H1 (cell line): ENCODE results near the gene SMG9. TPM values are rescaled to one million over a fixed set of nuclear protein-coding genes. Genes with fewer than 3 reads are reported as not detected.

Experiments used
- CTCF ChIA-PET: fragments of 300-600 bp; sonication (Branson Sonifier 250); formaldehyde crosslinking; loops from one replicate; lab custom pipeline; 2021; ENCODE audit not compliant: partially characterized antibody; lab: Charles Lee
- POLR2A ChIA-PET: fragments of 300-600 bp; sonication (Branson Sonifier 250); formaldehyde crosslinking; loops from one replicate; lab custom pipeline; 2021; ENCODE audit warnings: inconsistent platforms; ENCODE audit not compliant: partially characterized antibody; lab: Charles Lee
- DNase-seq, 2 experiments: peaks; one replicate each; pipeline versions ENCODE4 v3.0.0 to v3.0.0-alpha.2; 2010 to 2022; ENCODE audit warnings: low spot score in 2 of 2, low read depth in 1 of 2, mixed read lengths in 1 of 2
- FAIRE-seq: peaks from 2 replicates; lab custom pipeline; 2011; peaks lifted over from hg19 to GRCh38; lab: Jason Lieb, UNC
- H2AFZ ChIP-seq: 2 replicates; pipeline ENCODE4 v1.8.1; 2012; ENCODE audit warnings: low read length, inconsistent platforms
- H2AK5ac ChIP-seq: 2 replicates; pipeline ENCODE4 v1.6.1; 2013; ENCODE audit warnings: low read depth, low read length
- H2BK120ac ChIP-seq: replicated peaks from 2 replicates; pipeline ENCODE3; 2013; ENCODE audit warnings: low read depth, low read length, inconsistent platforms
- H2BK12ac ChIP-seq: 2 replicates; pipeline ENCODE4 v1.6.1; 2013; ENCODE audit warnings: low read depth, low read length
- H2BK15ac ChIP-seq: 2 replicates; pipeline ENCODE4 v1.6.1; 2013; ENCODE audit warnings: low read length
- H2BK20ac ChIP-seq: 2 replicates; pipeline ENCODE4 v1.6.1; 2013; ENCODE audit warnings: low read length
- H2BK5ac ChIP-seq: 2 replicates; pipeline ENCODE4 v1.6.1; 2013; ENCODE audit warnings: low read depth, low read length
- H3K14ac ChIP-seq: 2 replicates; pipeline ENCODE4 v1.6.1; 2013; ENCODE audit warnings: inconsistent platforms; ENCODE audit not compliant: insufficient read length
- H3K18ac ChIP-seq: 2 replicates; pipeline ENCODE4 v1.6.1; 2013; ENCODE audit warnings: low read length; ENCODE audit errors: extremely low read depth
- H3K23ac ChIP-seq: 2 replicates; pipeline ENCODE4 v1.6.1; 2013; ENCODE audit warnings: inconsistent platforms; ENCODE audit not compliant: insufficient read length
- H3K23me2 ChIP-seq: 2 replicates; pipeline ENCODE4 v1.6.1; 2013; ENCODE audit warnings: low read depth, low read length
- H3K27ac ChIP-seq: 2 replicates; pipeline ENCODE4 v1.6.1; 2011; ENCODE audit warnings: low read depth, low read length, inconsistent platforms
- H3K27me3 ChIP-seq, 4 experiments: replicated peaks in 1 of 4; 1 replicate in 1 of 4; 2 replicates in 3 of 4; pipeline versions ENCODE4 v1.6.1 to v1.8.1; 2011 to 2013; ENCODE audit warnings: low read length in 3 of 4, mild to moderate bottlenecking in 3 of 4, inconsistent platforms in 2 of 4, mixed read lengths in 2 of 4, moderate library complexity in 1 of 4; ENCODE audit not compliant: control insufficient read depth in 3 of 4, insufficient read depth in 3 of 4; ENCODE audit errors: extremely low read depth in 1 of 4
- H3K36me3 ChIP-seq, 4 experiments: 2 replicates each; pipeline versions ENCODE4 v1.6.1 to v1.8.1; 2011 to 2013; ENCODE audit warnings: mild to moderate bottlenecking in 4 of 4, low read length in 3 of 4, moderate library complexity in 2 of 4, control low read depth in 1 of 4, inconsistent platforms in 1 of 4; ENCODE audit not compliant: insufficient read depth in 4 of 4, control insufficient read depth in 2 of 4
- H3K4ac ChIP-seq: replicated peaks from 2 replicates; pipeline ENCODE3; 2013; ENCODE audit warnings: low read length, low read depth, mixed read lengths, inconsistent platforms; ENCODE audit not compliant: insufficient read length
- H3K4me1 ChIP-seq, 4 experiments: replicated peaks in 1 of 4; 1 replicate in 1 of 4; 2 replicates in 3 of 4; pipeline versions ENCODE4 v1.6.1 to v1.8.1; 2011 to 2013; ENCODE audit warnings: low read length in 3 of 4, inconsistent platforms in 2 of 4, mixed read lengths in 1 of 4; ENCODE audit not compliant: insufficient read depth in 4 of 4, control insufficient read depth in 3 of 4
- H3K4me2 ChIP-seq, 2 experiments: 2 replicates each; pipeline versions ENCODE4 v1.6.1 to v1.8.1; 2011 to 2013; ENCODE audit warnings: low read depth in 2 of 2, low read length in 2 of 2, control low read depth in 1 of 2, inconsistent platforms in 1 of 2, mild to moderate bottlenecking in 1 of 2; ENCODE audit not compliant: insufficient read depth in 1 of 2
- H3K4me3 ChIP-seq, 4 experiments: fragments of 200-600, 300-600 bp in 1 of 4; sonication (generic), shearing (Covaris generic), sonication (Bioruptor Twin) in 1 of 4; 2 replicates each; pipeline versions ENCODE4 v1.5.1 to v1.8.1; 2011 to 2016; ENCODE audit warnings: low read length in 4 of 4, low read depth in 3 of 4, control low read depth in 2 of 4, inconsistent platforms in 2 of 4, mild to moderate bottlenecking in 2 of 4, mixed read lengths in 1 of 4, moderate library complexity in 1 of 4; ENCODE audit not compliant: insufficient read depth in 2 of 4; ENCODE audit errors: extremely low read depth in 1 of 4
- H3K56ac ChIP-seq: replicated peaks from 2 replicates; pipeline ENCODE3; 2013; ENCODE audit warnings: low read depth, mild to moderate bottlenecking, mixed read lengths, low read length, inconsistent platforms; ENCODE audit not compliant: insufficient read length
- H3K79me1 ChIP-seq: 2 replicates; pipeline ENCODE4 v1.6.1; 2013; ENCODE audit warnings: low read depth, low read length, control low read depth
- H3K79me2 ChIP-seq, 2 experiments: 2 replicates each; pipeline versions ENCODE4 v1.6.1 to v1.8.1; 2012 to 2013; ENCODE audit warnings: low read length in 2 of 2, mild to moderate bottlenecking in 2 of 2, inconsistent platforms in 1 of 2; ENCODE audit not compliant: insufficient read depth in 2 of 2, control insufficient read depth in 1 of 2
- H3K9ac ChIP-seq, 4 experiments: replicated peaks in 1 of 4; 1 replicate in 1 of 4; 2 replicates in 3 of 4; pipeline versions ENCODE4 v1.6.1 to v1.8.1; 2011 to 2013; ENCODE audit warnings: low read depth in 3 of 4, low read length in 3 of 4, control low read depth in 2 of 4, mild to moderate bottlenecking in 2 of 4, moderate library complexity in 2 of 4, inconsistent platforms in 1 of 4; ENCODE audit errors: extremely low read depth in 1 of 4
- H3K9me3 ChIP-seq, 2 experiments: 2 replicates each; pipeline versions ENCODE4 v1.6.1 to v1.8.1; 2012 to 2013; ENCODE audit warnings: mild to moderate bottlenecking in 2 of 2, moderate library complexity in 2 of 2, control low read depth in 1 of 2, inconsistent platforms in 1 of 2, low read depth in 1 of 2, low read length in 1 of 2, mixed read lengths in 1 of 2; ENCODE audit not compliant: insufficient read depth in 2 of 2
- H4K20me1 ChIP-seq, 2 experiments: replicated peaks in 1 of 2; 2 replicates each; pipeline versions ENCODE3 to v1.8.1; 2011 to 2013; ENCODE audit warnings: inconsistent platforms in 2 of 2, low read length in 2 of 2, mild to moderate bottlenecking in 1 of 2; ENCODE audit not compliant: insufficient read depth in 2 of 2, control insufficient read depth in 1 of 2
- H4K5ac ChIP-seq: 2 replicates; pipeline ENCODE4 v1.6.1; 2013; ENCODE audit warnings: low read length, low read depth, mixed read lengths, inconsistent platforms; ENCODE audit not compliant: insufficient read length
- H4K8ac ChIP-seq: 2 replicates; pipeline ENCODE4 v1.8.0; 2013; ENCODE audit warnings: mild to moderate bottlenecking, moderate library complexity, low read length, inconsistent platforms; ENCODE audit not compliant: insufficient read depth; ENCODE audit errors: extremely low read depth
- H4K91ac ChIP-seq: replicated peaks from 2 replicates; pipeline ENCODE3; 2013; ENCODE audit warnings: low read length, mixed read lengths, inconsistent platforms; ENCODE audit not compliant: insufficient read length
- FOSL1 ChIP-seq: IDR thresholded peaks from 2 replicates; pipeline ENCODE4 v1.6.1; 2011; ENCODE audit warnings: mild to moderate bottlenecking, low read depth, low read length, moderate library complexity; ENCODE audit not compliant: insufficient read depth
- HDAC2 ChIP-seq, 2 experiments: fragments of 300-600 bp in 1 of 2; sonication (generic) in 1 of 2; IDR thresholded peaks; 2 replicates each; pipeline ENCODE4 v1.6.1; 2011 to 2012; ENCODE audit warnings: low read depth in 2 of 2, low read length in 2 of 2, mild to moderate bottlenecking in 2 of 2, moderate library complexity in 2 of 2, borderline replicate concordance in 1 of 2, inconsistent platforms in 1 of 2
- KDM5A ChIP-seq: fragments of 200-600 bp; IDR thresholded peaks from 2 replicates; pipeline ENCODE4 v1.7.1; 2012; ENCODE audit warnings: mild to moderate bottlenecking, low read length, inconsistent platforms, mixed read lengths
- SAP30 ChIP-seq: fragments of 300-600 bp; sonication (generic); IDR thresholded peaks from 2 replicates; pipeline ENCODE4 v1.7.1; 2012; ENCODE audit warnings: low read length, moderate library complexity, mild to moderate bottlenecking, inconsistent platforms; ENCODE audit not compliant: insufficient read depth, insufficient replicate concordance
- SIN3A ChIP-seq, 2 experiments: IDR thresholded peaks in 1 of 2; conservative IDR thresholded peaks in 1 of 2; 2 replicates each; pipeline ENCODE4 v1.6.1; 2011 to 2012; ENCODE audit warnings: low read length in 2 of 2, improper control_type of control experiment in 1 of 2, low read depth in 1 of 2, mild to moderate bottlenecking in 1 of 2
- SP1 ChIP-seq: IDR thresholded peaks from 2 replicates; pipeline ENCODE4 v1.6.1; 2011; ENCODE audit warnings: low read depth, low read length
- TAF7 ChIP-seq: optimal IDR thresholded peaks from 2 replicates; pipeline ENCODE3; 2011; ENCODE audit warnings: low read depth, mild to moderate bottlenecking, inconsistent platforms, low read length, moderate library complexity, borderline replicate concordance
- YY1 ChIP-seq: IDR thresholded peaks from 2 replicates; pipeline ENCODE4 v1.6.1; 2011; ENCODE audit warnings: low read depth, mild to moderate bottlenecking, low read length
- WGBS, 2 experiments: shearing (Covaris generic) in 1 of 2; methylation state at CpG; one replicate each; pipeline versions ENCODE4 v1.1.6 to v1.1.7; 2013 to 2015; ENCODE audit warnings: low lambda C conversion rate in 2 of 2, mixed read lengths in 2 of 2, inconsistent platforms in 1 of 2, low coverage in 1 of 2, missing lambda C conversion rate in 1 of 2; ENCODE audit not compliant: insufficient replicate concordance in 2 of 2, insufficient coverage in 1 of 2, insufficient read length in 1 of 2; ENCODE audit errors: extremely low coverage in 1 of 2, missing lambda C conversion rate in 1 of 2; 5-methylcytosine and 5-hydroxymethylcytosine counted together
- polyA plus RNA-seq, 7 experiments: library from polyadenylated mRNA; depleted of rRNA in 3 of 7; stranded (reverse) in 5 of 7; unstranded in 2 of 7; fragments of >200 nt in 5 of 7; fragments of 200-250 nt in 2 of 7; gene quantifications; 1 replicate in 5 of 7; 2 replicates in 1 of 7; 4 replicates in 1 of 7; pipeline versions ENCODE4 v1.2.1 to v1.2.3, GENCODE V29; 2011 to 2013; ENCODE audit warnings: missing spikeins in 2 of 7, mixed read lengths in 2 of 7
- total RNA-seq: library from RNA; stranded (reverse); fragmentation: NEBNext Ultra II Directional; extraction: Animal tissue kit (Norgen Biotek cat#: 25700); gene quantifications from 2 replicates; pipeline ENCODE4 v1.2.1, GENCODE V29; 2021
- TF ChIP-seq, protein P1 (sequence below): IDR thresholded peaks from 2 replicates; pipeline ENCODE4 v1.6.1; 2012; ENCODE audit warnings: inconsistent platforms

SMG9 gene
- total and polyA plus RNA-seq, 2 of the 8 experiments (the other 6 are each of a cell fraction or from before 2014, with no cell fraction given) = 20.4 to 28.7 TPM

DNA sequence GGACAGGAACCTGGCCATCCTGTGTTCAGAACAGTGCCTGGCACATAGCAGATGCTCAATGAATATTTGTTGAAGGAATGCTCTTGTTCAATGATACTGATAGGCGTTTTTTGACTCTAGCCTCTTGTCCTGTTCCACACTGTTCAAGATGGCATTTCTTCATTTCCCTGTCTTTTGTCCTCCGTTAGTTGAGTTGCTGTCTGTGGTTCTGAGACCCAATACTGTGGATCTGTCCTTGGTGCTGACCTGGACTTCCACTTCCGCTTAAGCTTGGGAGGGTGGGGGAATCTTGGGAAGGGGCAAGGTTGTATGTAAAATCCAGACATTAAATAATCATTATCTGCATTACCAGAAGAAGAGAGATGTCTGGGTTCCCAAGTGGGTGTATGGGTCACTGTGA lies 34.3 kb upstream of the SMG9 start:
- Histone ChIP-seq H4K20me1 (no peaks in the 10 kb centered on the region), H3K4ac (no peak overlapping the region), H4K5ac (no peak overlapping the region), H3K79me1 (no peaks in the 10 kb centered on the region), H3K4me3 (no peak overlapping the region), H2BK12ac (no peak overlapping the region), H4K91ac (no peak overlapping the region), H3K56ac (no peak overlapping the region), H2AK5ac (no peak overlapping the region), H3K4me2 (no peak overlapping the region), H2BK120ac (no peak overlapping the region), H3K27me3 (no peaks in the 10 kb centered on the region; a peak in 1 of 7 replicates), H4K8ac (no peak overlapping the region), H3K79me2 (no peaks in the 10 kb centered on the region), H2BK15ac (no peak overlapping the region), H3K14ac (no peak overlapping the region), H3K18ac (no peak overlapping the region), H3K23ac (no peak overlapping the region), H3K4me1 (no peaks in the 10 kb centered on the region), H3K9ac (no peak overlapping the region), H2BK5ac (no peak overlapping the region), H2BK20ac (no peak overlapping the region), H3K27ac (no peak overlapping the region), H3K9me3 (no peaks in the 10 kb centered on the region), H3K23me2 (no peaks in the 10 kb centered on the region), H2AFZ (no peak overlapping the region), H3K36me3 (no peaks in the 10 kb centered on the region)
- POLR2A ChIA-PET = no interaction called here
- CTCF ChIA-PET = interaction anchor here (1.2 to 37.0 kb wide), 2 partner anchors 15 to 33 kb away, joined by 3 to 703 read pairs; partner anchors contain the start of gene SMG9
- FAIRE-seq = peak; percentile 80
- no peak for DNase-seq
- 30% methylated on average over 3 of the region's 3 CpGs; no CpG with 5 or more reads in 1 of the 2 experiments for WGBS, 2 experiments
- TF ChIP-seq SIN3A (conservative IDR thresholded peaks at IDR 0.05 in 1 of 2, IDR thresholded peaks at IDR 0.05 in 1 of 2; ENCODE audit: low read depth in 1 of 2, low read length in 2 of 2) (peak; percentile 98 to 99), HDAC2 (IDR thresholded peaks at IDR 0.05; ENCODE audit: borderline replicate concordance in 1 of 2, low read depth in 2 of 2, low read length in 2 of 2) (peak; percentile 74 to 84; a peak in 1 of 4 replicates), SP1 (no peak), TAF7 (peak; percentile 91), KDM5A (no peak), YY1 (peak; percentile 84), FOSL1 (no peak), SAP30 (peak; percentile 75)
- TF ChIP-seq, protein P1, sequence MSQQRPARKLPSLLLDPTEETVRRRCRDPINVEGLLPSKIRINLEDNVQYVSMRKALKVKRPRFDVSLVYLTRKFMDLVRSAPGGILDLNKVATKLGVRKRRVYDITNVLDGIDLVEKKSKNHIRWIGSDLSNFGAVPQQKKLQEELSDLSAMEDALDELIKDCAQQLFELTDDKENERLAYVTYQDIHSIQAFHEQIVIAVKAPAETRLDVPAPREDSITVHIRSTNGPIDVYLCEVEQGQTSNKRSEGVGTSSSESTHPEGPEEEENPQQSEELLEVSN = no peak
